ENCODE results near the gene OAS2.

GRCh38 chr12:112961074-112961473, 17.2 kb upstream of the OAS2 start:
- TF ChIP-seq CTCF (IDR thresholded peaks at IDR 0.05; ENCODE audit: low read length) (no peak), EZH2 (IDR thresholded peaks at IDR 0.05; ENCODE audit: borderline replicate concordance, low read length) (no peak)

All from OCI-LY1 (cell line).